Hair follicle dermal papilla cell (primary cell): ENCODE data around the gene HRCT1. TPM values are rescaled to one million over a fixed set of nuclear protein-coding genes. Genes with fewer than 3 reads are reported as not detected.

Source experiments
- total RNA-seq: library from RNA; depleted of rRNA; stranded (reverse); fragments of >200 nt; gene quantifications from 2 replicates; pipeline ENCODE4 v1.2.3, GENCODE V29; 2012

HRCT1 gene
- not detected in 2 replicates for total RNA-seq

GRCh38 chr9:35905912-35906679 is at the start of gene HRCT1:
TSS of gene HRCT1 (plus strand) at chr9:35906202. CDS start at chr9:35906288, 86 bp downstream.

DNA sequence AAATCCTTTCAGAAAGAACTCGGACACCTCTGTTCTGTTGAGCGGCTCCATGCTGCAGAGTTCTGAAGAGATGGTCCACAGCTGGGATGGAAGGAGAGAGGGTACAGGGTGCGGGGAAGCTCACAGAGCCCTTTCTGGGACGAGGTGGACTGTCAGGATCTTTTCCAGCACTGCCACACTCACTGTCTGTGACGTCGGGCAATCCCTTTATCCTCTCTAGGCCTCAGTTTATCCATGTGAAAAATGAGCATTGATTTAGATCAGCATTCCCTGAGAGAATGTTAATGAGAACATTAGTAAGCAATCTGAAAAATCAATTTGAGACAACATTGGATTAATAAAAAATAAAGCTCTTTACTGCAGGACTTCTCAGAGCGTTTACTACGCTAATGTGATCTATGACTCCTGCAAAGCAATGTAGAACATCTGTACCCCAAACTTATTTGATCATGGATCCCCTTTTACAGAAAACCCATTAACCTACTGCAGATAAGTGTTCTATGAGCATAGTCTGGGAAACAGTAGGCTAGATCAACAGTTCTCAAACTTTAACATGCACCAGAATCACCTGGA is 35.6 kb upstream of the HRCT1 start, which contains the start of gene OR13J1:
OR13J1 (minus strand) TSS at position 51 of the 573 bp plus-strand sequence; CDS start at position 51, 0 bp downstream.

DNA sequence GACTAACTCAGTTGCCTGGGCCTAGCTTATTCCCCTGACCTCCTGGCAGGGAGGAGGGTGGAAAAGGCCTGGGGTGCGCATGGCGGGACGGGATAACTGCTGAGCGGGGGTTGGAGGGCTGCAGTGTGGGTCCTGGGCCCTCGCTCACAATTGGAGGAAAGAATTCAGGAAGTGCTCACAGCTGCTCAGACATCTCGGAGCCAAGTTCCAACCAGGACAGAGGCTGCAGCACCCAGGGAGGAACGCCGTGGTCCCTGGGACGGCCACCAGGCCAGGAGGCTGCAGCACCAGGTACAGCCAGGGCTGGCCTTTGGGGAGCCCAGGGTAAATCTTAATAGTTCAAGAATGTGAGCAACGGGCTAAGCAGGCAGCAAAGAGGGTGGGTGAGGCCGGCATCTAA is 3.3 kb downstream of the HRCT1 start, which contains the start of gene SPAAR:
SPAAR (plus strand) TSS at position 217 of the 400 bp plus-strand sequence. CDS start 974 bp downstream, outside the sequence.

Other genes with a start within 250 kb of the HRCT1 start
- 68,660 and 79,842 TPM in 2 replicates for gene RMRP, start 248.2 kb upstream of the HRCT1 start, total RNA-seq
- gene CCDC107, start 247.9 kb upstream of the HRCT1 start, total RNA-seq: 11.4 and 15.8 TPM in 2 replicates
- gene ARHGEF39, start 241.0 kb upstream of the HRCT1 start, total RNA-seq: 0.12 and 0.49 TPM in 2 replicates
- 0.16 TPM in 1 of 2 replicates, not detected in the other for gene CA9, start 232.3 kb upstream of the HRCT1 start, total RNA-seq
- 451 and 795 TPM in 2 replicates for gene TPM2, start 216.3 kb upstream of the HRCT1 start, total RNA-seq
- gene TLN1, start 174.0 kb upstream of the HRCT1 start, total RNA-seq: 543 and 559 TPM in 2 replicates
- gene CREB3, start 173.5 kb upstream of the HRCT1 start, total RNA-seq: 61.7 and 78.1 TPM in 2 replicates
- 36.2 and 37.3 TPM in 2 replicates for gene GBA2, start 157.0 kb upstream of the HRCT1 start, total RNA-seq
- 21.6 and 22.1 TPM in 2 replicates for gene RGP1, start 156.9 kb upstream of the HRCT1 start, total RNA-seq
- gene MSMP, start 151.9 kb upstream of the HRCT1 start, total RNA-seq: not detected in 2 replicates
- 14.9 and 23.2 TPM in 2 replicates for gene NPR2, start 114.6 kb upstream of the HRCT1 start, total RNA-seq
- gene SPAG8, start 93.9 kb upstream of the HRCT1 start, total RNA-seq: 0.49 and 2.1 TPM in 2 replicates
- 8.0 and 11.4 TPM in 2 replicates for gene HINT2, start 91.2 kb upstream of the HRCT1 start, total RNA-seq
- gene FAM221B, start 77.5 kb upstream of the HRCT1 start, total RNA-seq: not detected in 2 replicates
- gene TMEM8B, start 77.0 kb upstream of the HRCT1 start, total RNA-seq: 3.7 and 6.1 TPM in 2 replicates
- not detected in 2 replicates for gene OR13J1, start 35.8 kb upstream of the HRCT1 start, total RNA-seq
- not detected in 2 replicates for gene SPAAR, start 3.3 kb downstream of the HRCT1 start, total RNA-seq
- gene OR2S2, start 52.0 kb downstream of the HRCT1 start, total RNA-seq: 0.32 TPM in 1 of 2 replicates, not detected in the other
- 142 and 147 TPM in 2 replicates for gene RECK, start 130.7 kb downstream of the HRCT1 start, total RNA-seq
- 19.1 and 30.0 TPM in 2 replicates for gene GLIPR2, start 230.5 kb downstream of the HRCT1 start, total RNA-seq